Endothelial cell (in vitro differentiated cells): ENCODE results near the gene STARD13. TPM values are rescaled to one million over a fixed set of nuclear protein-coding genes. Genes with fewer than 3 reads are reported as not detected.

Source experiments
- DNase-seq: peaks from one replicate; pipeline ENCODE4 v3.0.0; 2021; ENCODE audit warnings: low spot score
- H3K27ac Mint-ChIP-seq: one replicate; pipeline ENCODE4 v1.8.0; 2021; ENCODE audit warnings: mixed read lengths, inconsistent platforms; ENCODE audit not compliant: unreplicated experiment
- H3K27me3 Mint-ChIP-seq: one replicate; pipeline ENCODE4 v1.8.0; 2021; ENCODE audit warnings: mild to moderate bottlenecking, moderate library complexity, mixed read lengths, inconsistent platforms; ENCODE audit not compliant: unreplicated experiment
- H3K36me3 Mint-ChIP-seq: one replicate; pipeline ENCODE4 v1.8.0; 2021; ENCODE audit warnings: mild to moderate bottlenecking, low read depth, mixed read lengths, inconsistent platforms; ENCODE audit not compliant: unreplicated experiment
- H3K4me1 Mint-ChIP-seq: one replicate; pipeline ENCODE4 v1.8.0; 2021; ENCODE audit warnings: mild to moderate bottlenecking, mixed read lengths, inconsistent platforms; ENCODE audit not compliant: unreplicated experiment
- H3K4me3 Mint-ChIP-seq: one replicate; pipeline ENCODE4 v1.8.0; 2021; ENCODE audit warnings: mild to moderate bottlenecking, mixed read lengths, inconsistent platforms; ENCODE audit not compliant: unreplicated experiment
- H3K9me3 Mint-ChIP-seq: one replicate; pipeline ENCODE4 v1.8.0; 2021; ENCODE audit warnings: mixed read lengths, inconsistent platforms; ENCODE audit not compliant: unreplicated experiment
- CTCF ChIP-seq: fragments of 200-600 bp; sonication (generic); IDR thresholded peaks from one replicate; pipeline ENCODE4 v1.5.0; 2021; ENCODE audit warnings: antibody characterized with exemption; ENCODE audit not compliant: unreplicated experiment
- total RNA-seq: library from RNA; stranded (reverse); fragmentation: NEBNext Ultra II Directional; extraction: Animal tissue kit (Norgen Biotek cat#: 25700); gene quantifications from one replicate; pipeline ENCODE4 v1.2.1, GENCODE V29; 2021; ENCODE audit not compliant: unreplicated experiment

STARD13 gene
- total RNA-seq, 1 donor from 2014 or later, result 63.8 TPM

- Mint-ChIP-seq H3K4me1 (no peaks in the 10 kb centered on the region), H3K27ac (no peak overlapping the region), H3K27me3 (peaks cover 16% of the 10 kb centered on the region), H3K36me3 (peaks cover 44% of the 10 kb centered on the region), H3K9me3 (no peaks in the 10 kb centered on the region), H3K4me3 (peak overlapping the region; percentile 32)
- TF ChIP-seq CTCF, result no peak
- DNase-seq, result no peak
These were observed 155.7 kb downstream of the STARD13 start for GRCh38 chr13:33129886-33130285.

GRCh38 chr13:33129094-33129832, 156.3 kb downstream of the STARD13 start:
- Mint-ChIP-seq H3K4me3 (no peak overlapping the region), H3K9me3 (no peaks in the 10 kb centered on the region), H3K36me3 (peaks cover 43% of the 10 kb centered on the region), H3K4me1 (peaks cover 2% of the 10 kb centered on the region), H3K27me3 (peaks cover 16% of the 10 kb centered on the region), H3K27ac (no peak overlapping the region)
- TF ChIP-seq CTCF, result no peak
- no peak for DNase-seq

- H3K36me3 Mint-ChIP-seq, result peaks cover 54% of the 10 kb centered on the region
- no peak overlapping the region for H3K27ac Mint-ChIP-seq
- DNase-seq, result no peak
- H3K4me3 Mint-ChIP-seq, result no peak overlapping the region
- TF ChIP-seq CTCF, result no peak
- H3K27me3 Mint-ChIP-seq, result peaks cover 19% of the 10 kb centered on the region
- peaks cover 14% of the 10 kb centered on the region for H3K4me1 Mint-ChIP-seq
- no peaks in the 10 kb centered on the region for H3K9me3 Mint-ChIP-seq
These were observed 157.4 kb downstream of the STARD13 start for GRCh38 chr13:33128134-33128533.

GRCh38 chr13:33127009-33127551, 158.5 kb downstream of the STARD13 start:
- TF ChIP-seq CTCF, result no peak
- no peak for DNase-seq
- Mint-ChIP-seq H3K36me3 (peaks cover 54% of the 10 kb centered on the region), H3K9me3 (no peaks in the 10 kb centered on the region), H3K4me3 (no peak overlapping the region), H3K4me1 (peaks cover 15% of the 10 kb centered on the region), H3K27me3 (peaks cover 19% of the 10 kb centered on the region), H3K27ac (no peak overlapping the region)
